HepG2 (cell line): ENCODE results near the gene TKFC. TPM values are rescaled to one million over a fixed set of nuclear protein-coding genes. Genes with fewer than 3 reads are reported as not detected.
A peak's percentile ranks its signal among the peaks of the same experiment; 100 is the strongest.

Source experiments
- BCL3 ChIP-seq: sonication (generic); formaldehyde crosslinking; IDR thresholded peaks from 2 replicates; pipeline ENCODE4 v1.5.1; 2020; ENCODE audit warnings: mild to moderate bottlenecking, missing genetic modification reagents, moderate library complexity
- DNMT3B ChIP-seq: conservative IDR thresholded peaks from 2 replicates; pipeline ENCODE4 v1.6.1; 2016; ENCODE audit warnings: missing biosample characterization, control low read depth
- KLF13 ChIP-seq: sonication (generic); formaldehyde crosslinking; IDR thresholded peaks from 2 replicates; pipeline ENCODE4 v1.4.0; 2020; ENCODE audit warnings: mild to moderate bottlenecking, missing genetic modification reagents
- MATR3 ChIP-seq: sonication (generic); formaldehyde crosslinking; IDR thresholded peaks from 2 replicates; pipeline ENCODE4 v1.4.0; 2020; ENCODE audit warnings: missing genetic modification reagents
- MTA3 ChIP-seq: sonication (generic); formaldehyde crosslinking; IDR thresholded peaks from 2 replicates; pipeline ENCODE4 v1.4.0; 2020; ENCODE audit warnings: missing genetic modification reagents
- MYNN ChIP-seq: sonication (generic); formaldehyde crosslinking; IDR thresholded peaks from 2 replicates; pipeline ENCODE4 v1.4.0; 2020; ENCODE audit warnings: mild to moderate bottlenecking, low read depth, missing genetic modification reagents
- NFYB ChIP-seq: sonication (generic); formaldehyde crosslinking; IDR thresholded peaks from 2 replicates; pipeline ENCODE4 v1.4.0; 2020; ENCODE audit warnings: missing genetic modification reagents
- POLR2AphosphoS2 ChIP-seq: IDR thresholded peaks from 2 replicates; pipeline ENCODE4 v1.6.1; 2011; ENCODE audit warnings: low read depth, low read length, improper control_type of control experiment
- PTBP1 ChIP-seq: fragments of 200-400 bp; formaldehyde crosslinking; IDR thresholded peaks from 2 replicates; pipeline ENCODE4 v1.6.1; 2018; ENCODE audit warnings: low read length, low read depth; ENCODE audit not compliant: poor library complexity, severe bottlenecking
- REL ChIP-seq: sonication (generic); formaldehyde crosslinking; conservative IDR thresholded peaks from 2 replicates; pipeline ENCODE4 v1.8.0; 2022; ENCODE audit warnings: mild to moderate bottlenecking, missing genetic modification reagents, moderate library complexity
- SUZ12 ChIP-seq: fragments of 150-350 bp; IDR thresholded peaks from 2 replicates; pipeline ENCODE4 v1.6.1; 2014; ENCODE audit warnings: low read depth, low read length
- TARDBP ChIP-seq: sonication (generic); formaldehyde crosslinking; IDR thresholded peaks from 2 replicates; pipeline ENCODE4 v1.8.0; 2022; ENCODE audit warnings: mild to moderate bottlenecking, missing genetic modification reagents
- ZNF292 ChIP-seq: sonication (generic); formaldehyde crosslinking; IDR thresholded peaks from 2 replicates; pipeline ENCODE4 v1.8.1; 2022; ENCODE audit warnings: mild to moderate bottlenecking, low read depth, missing genetic modification reagents, borderline replicate concordance
- ZNF740 ChIP-seq: sonication (generic); formaldehyde crosslinking; IDR thresholded peaks from 2 replicates; pipeline ENCODE4 v1.4.0; 2020; ENCODE audit warnings: missing genetic modification reagents
- polyA plus RNA-seq, 8 experiments: library from polyadenylated mRNA; depleted of rRNA in 3 of 8; stranded (reverse) in 7 of 8; unstranded in 1 of 8; fragments of >200 nt; fragmentation: Illumina TruSeq in 4 of 8; extraction: Trizol in 4 of 8; gene quantifications; 2 replicates each; pipeline versions ENCODE4 v1.2.1 to v1.2.3, GENCODE V29; 2011 to 2016; ENCODE audit warnings: low read depth in 4 of 8, missing spikeins in 1 of 8, mixed read lengths in 1 of 8; ENCODE audit not compliant: insufficient read depth in 1 of 8
- total RNA-seq, 5 experiments: library from RNA; depleted of rRNA; stranded (reverse); fragments of >200 nt; fragmentation: Illumina TruSeq; extraction: Trizol; gene quantifications; 2 replicates each; pipeline ENCODE4 v1.2.3, GENCODE V29; 2016; ENCODE audit warnings: low read depth in 1 of 5
- TF ChIP-seq, protein P1 (sequence below): sonication (generic); formaldehyde crosslinking; IDR thresholded peaks from one replicate; pipeline ENCODE4 v1.5.1; 2020; ENCODE audit warnings: mild to moderate bottlenecking, missing genetic modification reagents; ENCODE audit errors: not compliant biosample characterization
- TF ChIP-seq, protein P2 (sequence below): sonication (generic); formaldehyde crosslinking; IDR thresholded peaks from 2 replicates; pipeline ENCODE4 v1.8.1; 2023; ENCODE audit warnings: missing genetic modification reagents, inconsistent platforms, borderline replicate concordance

The TKFC gene
- total and polyA plus RNA-seq, 2 of the 13 experiments (the other 11 are each of a cell fraction or from before 2014, with no cell fraction given) = 147 to 197 TPM

GRCh38 chr11:61369372-61370348 is 36.6 kb downstream of the TKFC start (continued):
- TF ChIP-seq, protein P1, sequence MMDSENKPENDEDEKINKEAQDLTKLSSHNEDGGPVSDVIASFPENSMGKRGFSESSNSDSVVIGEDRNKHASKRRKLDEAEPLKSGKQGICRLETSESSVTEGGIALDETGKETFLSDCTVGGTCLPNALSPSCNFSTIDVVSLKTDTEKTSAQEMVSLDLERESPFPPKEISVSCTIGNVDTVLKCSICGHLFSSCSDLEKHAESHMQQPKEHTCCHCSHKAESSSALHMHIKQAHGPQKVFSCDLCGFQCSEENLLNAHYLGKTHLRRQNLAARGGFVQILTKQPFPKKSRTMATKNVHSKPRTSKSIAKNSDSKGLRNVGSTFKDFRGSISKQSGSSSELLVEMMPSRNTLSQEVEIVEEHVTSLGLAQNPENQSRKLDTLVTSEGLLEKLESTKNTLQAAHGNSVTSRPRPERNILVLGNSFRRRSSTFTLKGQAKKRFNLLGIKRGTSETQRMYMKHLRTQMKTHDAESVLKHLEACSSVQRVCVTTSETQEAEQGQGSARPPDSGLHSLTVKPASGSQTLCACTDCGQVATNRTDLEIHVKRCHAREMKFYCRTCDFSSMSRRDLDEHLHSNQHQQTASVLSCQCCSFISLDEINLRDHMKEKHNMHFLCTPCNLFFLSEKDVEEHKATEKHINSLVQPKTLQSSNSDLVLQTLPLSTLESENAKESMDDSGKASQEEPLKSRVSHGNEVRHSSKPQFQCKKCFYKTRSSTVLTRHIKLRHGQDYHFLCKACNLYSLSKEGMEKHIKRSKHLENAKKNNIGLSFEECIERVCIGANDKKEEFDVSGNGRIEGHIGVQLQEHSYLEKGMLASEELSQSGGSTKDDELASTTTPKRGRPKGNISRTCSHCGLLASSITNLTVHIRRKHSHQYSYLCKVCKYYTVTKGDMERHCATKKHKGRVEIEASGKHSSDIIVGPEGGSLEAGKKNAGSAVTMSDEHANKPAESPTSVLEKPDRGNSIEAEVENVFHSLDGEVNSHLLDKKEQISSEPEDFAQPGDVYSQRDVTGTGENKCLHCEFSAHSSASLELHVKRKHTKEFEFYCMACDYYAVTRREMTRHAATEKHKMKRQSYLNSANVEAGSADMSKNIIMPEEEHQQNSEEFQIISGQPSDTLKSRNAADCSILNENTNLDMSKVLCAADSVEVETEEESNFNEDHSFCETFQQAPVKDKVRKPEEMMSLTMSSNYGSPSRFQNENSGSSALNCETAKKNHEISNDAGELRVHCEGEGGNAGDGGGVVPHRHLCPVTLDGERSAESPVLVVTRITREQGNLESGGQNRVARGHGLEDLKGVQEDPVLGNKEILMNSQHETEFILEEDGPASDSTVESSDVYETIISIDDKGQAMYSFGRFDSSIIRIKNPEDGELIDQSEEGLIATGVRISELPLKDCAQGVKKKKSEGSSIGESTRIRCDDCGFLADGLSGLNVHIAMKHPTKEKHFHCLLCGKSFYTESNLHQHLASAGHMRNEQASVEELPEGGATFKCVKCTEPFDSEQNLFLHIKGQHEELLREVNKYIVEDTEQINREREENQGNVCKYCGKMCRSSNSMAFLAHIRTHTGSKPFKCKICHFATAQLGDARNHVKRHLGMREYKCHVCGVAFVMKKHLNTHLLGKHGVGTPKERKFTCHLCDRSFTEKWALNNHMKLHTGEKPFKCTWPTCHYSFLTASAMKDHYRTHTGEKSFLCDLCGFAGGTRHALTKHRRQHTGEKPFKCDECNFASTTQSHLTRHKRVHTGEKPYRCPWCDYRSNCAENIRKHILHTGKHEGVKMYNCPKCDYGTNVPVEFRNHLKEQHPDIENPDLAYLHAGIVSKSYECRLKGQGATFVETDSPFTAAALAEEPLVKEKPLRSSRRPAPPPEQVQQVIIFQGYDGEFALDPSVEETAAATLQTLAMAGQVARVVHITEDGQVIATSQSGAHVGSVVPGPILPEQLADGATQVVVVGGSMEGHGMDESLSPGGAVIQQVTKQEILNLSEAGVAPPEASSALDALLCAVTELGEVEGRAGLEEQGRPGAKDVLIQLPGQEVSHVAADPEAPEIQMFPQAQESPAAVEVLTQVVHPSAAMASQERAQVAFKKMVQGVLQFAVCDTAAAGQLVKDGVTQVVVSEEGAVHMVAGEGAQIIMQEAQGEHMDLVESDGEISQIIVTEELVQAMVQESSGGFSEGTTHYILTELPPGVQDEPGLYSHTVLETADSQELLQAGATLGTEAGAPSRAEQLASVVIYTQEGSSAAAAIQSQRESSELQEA = no peak
- TF ChIP-seq MATR3 (CRISPR knock-in tag) (no peak), ZNF292 (peak; percentile 79; the same call in 1 of the 2 replicates), DNMT3B (no peak), SUZ12 (no peak), PTBP1 (no peak), TARDBP (peak; percentile 61; the same call in 1 of the 2 replicates), REL (CRISPR knock-in tag) (no peak), KLF13 (CRISPR knock-in tag) (no peak), MTA3 (CRISPR knock-in tag) (no peak), POLR2AphosphoS2 (no peak), MYNN (no peak), NFYB (CRISPR knock-in tag) (no peak), BCL3 (CRISPR knock-in tag) (no peak), ZNF740 (CRISPR knock-in tag) (no peak)
- TF ChIP-seq, protein P2, sequence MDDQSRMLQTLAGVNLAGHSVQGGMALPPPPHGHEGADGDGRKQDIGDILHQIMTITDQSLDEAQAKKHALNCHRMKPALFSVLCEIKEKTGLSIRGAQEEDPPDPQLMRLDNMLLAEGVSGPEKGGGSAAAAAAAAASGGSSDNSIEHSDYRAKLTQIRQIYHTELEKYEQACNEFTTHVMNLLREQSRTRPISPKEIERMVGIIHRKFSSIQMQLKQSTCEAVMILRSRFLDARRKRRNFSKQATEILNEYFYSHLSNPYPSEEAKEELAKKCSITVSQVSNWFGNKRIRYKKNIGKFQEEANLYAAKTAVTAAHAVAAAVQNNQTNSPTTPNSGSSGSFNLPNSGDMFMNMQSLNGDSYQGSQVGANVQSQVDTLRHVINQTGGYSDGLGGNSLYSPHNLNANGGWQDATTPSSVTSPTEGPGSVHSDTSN (CRISPR knock-in tag) = no peak
